Nephron progenitor cell (in vitro differentiated cells): ENCODE results near the gene HTRA3.

Experiments used
- DNase-seq: peaks from one replicate; pipeline ENCODE4 v3.0.0; 2021
- H3K27ac Mint-ChIP-seq: 2 replicates; pipeline ENCODE4 v1.8.0; 2021; ENCODE audit warnings: mild to moderate bottlenecking, moderate library complexity, mixed read lengths
- H3K27me3 Mint-ChIP-seq: 2 replicates; pipeline ENCODE4 v1.8.0; 2021; ENCODE audit warnings: mild to moderate bottlenecking, low read depth, mixed read lengths; ENCODE audit not compliant: poor library complexity
- H3K36me3 Mint-ChIP-seq: 2 replicates; pipeline ENCODE4 v1.8.0; 2021; ENCODE audit warnings: low read depth, mixed read lengths
- H3K4me1 Mint-ChIP-seq: 2 replicates; pipeline ENCODE4 v1.8.0; 2021; ENCODE audit warnings: mixed read lengths
- H3K4me3 Mint-ChIP-seq: 2 replicates; pipeline ENCODE4 v1.8.0; 2021; ENCODE audit warnings: mild to moderate bottlenecking, moderate library complexity, mixed read lengths
- H3K9me3 Mint-ChIP-seq: 2 replicates; pipeline ENCODE4 v1.8.0; 2021; ENCODE audit warnings: mild to moderate bottlenecking, moderate library complexity, mixed read lengths
- TF ChIP-seq, protein P1 (sequence below): fragments of 200-600 bp; sonication (generic); IDR thresholded peaks from 2 replicates; pipeline ENCODE4 v1.5.0; 2021; ENCODE audit warnings: antibody characterized with exemption

HTRA3 gene

DNA sequence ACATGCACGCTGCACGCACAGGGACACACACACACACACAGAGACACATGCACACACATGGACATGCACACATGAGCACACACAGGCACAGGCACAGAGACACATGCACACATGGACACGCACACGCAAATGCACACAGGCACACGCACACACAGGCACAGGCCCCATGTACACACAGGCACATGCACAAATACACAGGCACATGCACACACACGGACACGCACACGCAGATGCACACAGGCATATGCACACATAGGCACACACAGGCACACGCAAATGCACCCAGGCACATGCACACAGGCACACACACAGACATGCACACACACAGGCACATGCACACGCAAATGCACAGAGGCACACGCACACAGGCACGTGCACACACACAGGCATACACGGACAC, 30.3 kb upstream of the HTRA3 start:
- peaks cover 9% of the 10 kb centered on the region for H3K27me3 Mint-ChIP-seq
- no peaks in the 10 kb centered on the region for H3K9me3 Mint-ChIP-seq
- no peak overlapping the region for H3K27ac Mint-ChIP-seq
- no peaks in the 10 kb centered on the region for H3K36me3 Mint-ChIP-seq
- DNase-seq: no peak
- peaks cover 31% of the 10 kb centered on the region for H3K4me1 Mint-ChIP-seq
- TF ChIP-seq, protein P1, sequence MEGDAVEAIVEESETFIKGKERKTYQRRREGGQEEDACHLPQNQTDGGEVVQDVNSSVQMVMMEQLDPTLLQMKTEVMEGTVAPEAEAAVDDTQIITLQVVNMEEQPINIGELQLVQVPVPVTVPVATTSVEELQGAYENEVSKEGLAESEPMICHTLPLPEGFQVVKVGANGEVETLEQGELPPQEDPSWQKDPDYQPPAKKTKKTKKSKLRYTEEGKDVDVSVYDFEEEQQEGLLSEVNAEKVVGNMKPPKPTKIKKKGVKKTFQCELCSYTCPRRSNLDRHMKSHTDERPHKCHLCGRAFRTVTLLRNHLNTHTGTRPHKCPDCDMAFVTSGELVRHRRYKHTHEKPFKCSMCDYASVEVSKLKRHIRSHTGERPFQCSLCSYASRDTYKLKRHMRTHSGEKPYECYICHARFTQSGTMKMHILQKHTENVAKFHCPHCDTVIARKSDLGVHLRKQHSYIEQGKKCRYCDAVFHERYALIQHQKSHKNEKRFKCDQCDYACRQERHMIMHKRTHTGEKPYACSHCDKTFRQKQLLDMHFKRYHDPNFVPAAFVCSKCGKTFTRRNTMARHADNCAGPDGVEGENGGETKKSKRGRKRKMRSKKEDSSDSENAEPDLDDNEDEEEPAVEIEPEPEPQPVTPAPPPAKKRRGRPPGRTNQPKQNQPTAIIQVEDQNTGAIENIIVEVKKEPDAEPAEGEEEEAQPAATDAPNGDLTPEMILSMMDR: no peak
- H3K4me3 Mint-ChIP-seq: no peak overlapping the region

DNA sequence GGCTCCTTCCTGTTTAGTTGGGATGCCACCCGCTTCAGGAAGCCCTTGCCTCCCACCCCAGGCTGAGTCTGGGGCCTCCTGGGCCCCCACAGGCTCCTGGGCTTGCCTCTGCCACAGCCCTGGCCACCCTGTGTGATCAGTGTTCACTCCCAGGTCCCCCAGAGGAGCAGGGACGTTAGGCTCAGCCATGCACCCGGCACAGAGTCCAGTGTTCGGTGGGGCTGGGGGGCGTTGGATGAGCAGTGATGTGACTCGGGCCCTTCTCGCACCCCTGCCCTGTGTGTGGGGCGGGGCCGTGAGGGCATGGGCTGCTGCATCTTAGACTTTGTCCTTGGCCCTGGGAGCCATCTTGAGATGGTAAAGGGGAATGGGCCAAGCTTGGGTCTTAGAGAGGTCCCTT, 29.9 kb upstream of the HTRA3 start:
- DNase-seq: no peak
- Mint-ChIP-seq H3K27me3 (peaks cover 11% of the 10 kb centered on the region), H3K9me3 (no peaks in the 10 kb centered on the region), H3K4me1 (peaks cover 31% of the 10 kb centered on the region), H3K36me3 (no peaks in the 10 kb centered on the region), H3K4me3 (no peak overlapping the region), H3K27ac (no peak overlapping the region)
- TF ChIP-seq, protein P1: no peak

GRCh38 chr4:8240211-8241041, 29.1 kb upstream of the HTRA3 start:
- Mint-ChIP-seq H3K27me3 (peaks cover 12% of the 10 kb centered on the region), H3K36me3 (no peaks in the 10 kb centered on the region), H3K9me3 (no peaks in the 10 kb centered on the region), H3K4me1 (peaks cover 31% of the 10 kb centered on the region), H3K4me3 (no peak overlapping the region), H3K27ac (no peak overlapping the region)
- DNase-seq: no peak
- TF ChIP-seq, protein P1: no peak

- DNase-seq: no peak
- peaks cover 12% of the 10 kb centered on the region for H3K27me3 Mint-ChIP-seq
- no peak overlapping the region for H3K4me3 Mint-ChIP-seq
- H3K9me3 Mint-ChIP-seq: no peaks in the 10 kb centered on the region
- TF ChIP-seq, protein P1: no peak
- H3K4me1 Mint-ChIP-seq: peaks cover 31% of the 10 kb centered on the region
- H3K36me3 Mint-ChIP-seq: no peaks in the 10 kb centered on the region
- no peak overlapping the region for H3K27ac Mint-ChIP-seq
Observed at GRCh38 chr4:8241211-8241779, 28.3 kb upstream of the HTRA3 start.

DNA sequence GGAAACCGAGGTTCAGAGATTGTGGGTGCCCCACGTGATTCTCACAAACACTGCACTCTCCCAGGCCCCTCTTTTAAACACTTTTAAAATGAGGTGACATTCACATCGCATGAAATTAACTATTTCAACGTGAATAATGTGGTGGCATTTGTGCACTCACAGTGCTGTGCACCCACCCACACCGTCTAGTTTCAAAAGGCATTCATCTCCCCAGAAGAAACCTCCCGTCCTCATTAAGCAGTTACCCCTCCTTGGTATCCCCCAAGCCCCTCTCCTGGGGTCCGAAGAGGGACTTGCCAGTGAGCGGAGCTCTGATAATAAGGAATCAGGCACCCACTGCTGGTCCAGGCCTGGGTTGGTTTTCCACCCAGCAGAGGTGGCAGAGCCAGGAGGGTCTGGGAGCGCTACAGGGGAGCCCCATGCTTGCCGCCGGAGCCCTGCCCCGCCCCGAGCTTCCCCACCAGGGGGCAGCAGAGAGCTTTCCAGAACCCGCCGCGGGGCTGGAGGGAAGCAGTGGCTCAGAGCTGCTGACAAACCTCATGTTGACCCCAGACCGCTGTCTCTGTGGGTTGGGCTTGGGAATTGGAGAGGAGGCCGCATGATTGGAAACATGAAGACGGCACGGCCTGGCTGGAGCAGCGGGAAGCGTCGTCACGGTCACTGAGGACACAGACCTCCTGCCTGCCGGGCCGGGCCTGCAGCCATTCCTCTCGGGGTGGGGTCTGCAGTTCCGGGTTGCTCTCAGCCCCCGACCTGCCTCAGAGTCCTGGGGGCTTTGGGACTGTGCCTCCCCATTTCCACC, 27.5 kb upstream of the HTRA3 start:
- TF ChIP-seq, protein P1: peak; percentile 99
- H3K4me3 Mint-ChIP-seq: no peak overlapping the region
- peak; percentile 99 for DNase-seq
- peaks cover 36% of the 10 kb centered on the region for H3K4me1 Mint-ChIP-seq
- peaks cover 12% of the 10 kb centered on the region for H3K27me3 Mint-ChIP-seq
- H3K9me3 Mint-ChIP-seq: no peaks in the 10 kb centered on the region
- H3K36me3 Mint-ChIP-seq: no peaks in the 10 kb centered on the region
- H3K27ac Mint-ChIP-seq: no peak overlapping the region
